HG03135 (cell line): ENCODE results near the gene SMYD5.

ENCODE experiments used
- ATAC-seq: cut with Tn5 transposase; IDR thresholded peaks from one replicate; pipeline ENCODE4 v1.9.1; 2021; ENCODE audit warnings: mild to moderate bottlenecking, moderate library complexity; ENCODE audit not compliant: unreplicated experiment

Gene SMYD5

DNA sequence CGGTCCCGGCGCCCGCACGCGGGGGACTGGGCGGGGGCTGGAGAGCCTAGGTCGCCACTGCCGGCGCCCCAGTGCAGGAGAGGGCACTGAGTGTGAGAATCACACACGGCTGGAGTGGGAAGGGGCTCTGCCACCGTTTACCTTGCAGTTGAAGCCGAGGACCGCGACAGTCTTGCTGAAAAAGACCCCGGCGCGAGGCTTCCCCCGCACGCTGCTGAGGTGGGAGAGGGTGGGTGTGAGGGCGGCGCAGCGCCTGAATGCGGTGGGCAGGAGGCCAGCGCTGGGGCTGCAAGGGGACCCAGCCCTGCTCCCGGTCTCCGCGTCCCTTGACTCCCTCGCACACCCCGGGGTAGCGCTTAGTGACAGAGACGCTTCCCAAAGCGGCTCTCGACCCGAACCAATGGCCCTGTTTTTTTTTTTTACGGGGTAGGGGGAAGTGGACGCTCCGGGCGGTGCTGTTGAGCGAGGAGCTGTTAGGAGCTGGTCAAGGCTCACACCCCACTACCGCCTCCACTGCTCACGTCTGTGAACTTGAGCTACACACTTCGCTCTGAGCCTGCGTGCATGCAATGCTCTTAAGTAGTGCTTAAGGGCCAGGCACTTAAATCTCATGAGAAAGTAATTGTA, 10.9 kb upstream of the SMYD5 start:
- ATAC-seq = no peak

- ATAC-seq = no peak
Observed at GRCh38 chr2:73205611-73206010, 8.4 kb upstream of the SMYD5 start.

DNA sequence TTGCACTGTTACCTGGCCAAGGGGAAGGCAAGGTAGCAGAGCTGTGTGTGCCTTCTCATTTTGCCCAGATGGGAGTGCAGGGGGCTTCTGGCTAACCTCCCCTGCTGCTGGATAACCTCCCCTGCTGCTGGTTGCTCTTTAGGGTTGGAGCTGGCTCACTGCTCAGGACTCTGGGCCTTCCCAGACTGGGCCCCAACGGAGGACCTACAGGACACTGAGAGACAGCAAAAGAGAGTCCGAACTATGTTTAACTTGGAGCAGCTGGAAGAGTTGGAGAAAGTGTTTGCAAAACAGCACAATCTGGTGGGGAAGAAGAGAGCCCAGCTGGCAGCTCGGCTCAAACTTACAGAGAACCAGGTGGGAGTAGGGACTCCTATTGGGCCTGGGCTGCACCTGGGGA, 5.8 kb upstream of the SMYD5 start:
- ATAC-seq = no peak

DNA sequence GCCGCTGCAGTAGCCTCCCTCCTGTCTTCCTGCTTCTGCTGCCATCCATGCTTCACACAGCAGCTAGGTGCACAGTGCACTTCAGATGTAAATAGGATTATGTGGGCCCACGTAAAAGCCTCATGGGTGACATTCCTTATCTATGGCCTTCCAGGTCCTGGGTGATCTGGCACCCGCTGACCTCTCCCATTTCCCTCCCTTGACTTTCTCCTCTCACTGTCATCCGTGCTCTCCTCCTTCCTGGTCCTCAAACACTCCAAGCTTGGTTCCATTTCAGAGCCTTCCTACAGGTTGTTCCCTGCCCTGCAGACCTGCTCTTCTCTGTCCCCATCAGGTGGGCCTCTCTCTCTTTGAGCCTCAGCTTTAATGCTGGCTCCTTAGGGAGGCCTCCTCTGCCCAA, 4.0 kb upstream of the SMYD5 start:
- ATAC-seq = no peak

GRCh38 chr2:73210696-73211095, 3.3 kb upstream of the SMYD5 start:
- ATAC-seq = no peak

DNA sequence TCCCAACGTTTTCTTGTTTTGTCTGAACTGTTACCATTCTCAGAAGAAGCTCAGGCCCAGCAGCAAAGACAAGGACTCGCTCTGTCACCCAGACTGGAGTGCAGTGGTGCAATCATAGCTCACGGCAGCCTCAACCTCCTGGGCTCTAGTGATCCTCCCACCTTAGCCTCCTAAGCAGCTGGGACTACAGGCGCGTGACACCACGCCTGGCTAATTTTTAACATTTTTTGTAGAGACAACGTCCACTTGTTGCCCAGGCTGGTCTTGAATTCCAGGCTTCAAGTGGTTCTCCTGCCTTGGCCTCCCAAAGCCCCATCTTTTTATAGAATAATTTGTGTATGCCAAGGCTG, 2.0 kb upstream of the SMYD5 start:
- no peak for ATAC-seq

GRCh38 chr2:73212448-73213176, 1.4 kb upstream of the SMYD5 start:
- peak; percentile 68 for ATAC-seq

DNA sequence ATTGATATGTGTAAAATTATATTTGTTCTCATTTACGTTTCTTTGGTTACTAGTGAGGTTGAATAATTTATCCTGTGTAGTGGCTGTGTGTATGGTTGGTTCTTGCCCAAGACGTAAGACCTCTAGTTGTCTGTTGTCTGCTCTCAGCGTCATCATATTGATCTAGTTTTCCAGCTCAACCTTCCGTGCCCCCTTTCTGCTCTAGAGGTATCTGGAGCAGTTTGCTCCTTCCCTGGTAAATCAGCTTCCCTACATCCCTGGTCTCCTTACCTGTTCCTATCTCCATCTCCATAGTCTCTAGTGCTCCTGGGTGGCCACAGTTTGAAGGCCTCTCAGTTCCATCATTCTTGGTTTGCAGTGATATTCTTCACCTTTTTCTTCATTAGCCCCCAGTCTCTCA, 1.2 kb downstream of the SMYD5 start:
- no peak for ATAC-seq

DNA sequence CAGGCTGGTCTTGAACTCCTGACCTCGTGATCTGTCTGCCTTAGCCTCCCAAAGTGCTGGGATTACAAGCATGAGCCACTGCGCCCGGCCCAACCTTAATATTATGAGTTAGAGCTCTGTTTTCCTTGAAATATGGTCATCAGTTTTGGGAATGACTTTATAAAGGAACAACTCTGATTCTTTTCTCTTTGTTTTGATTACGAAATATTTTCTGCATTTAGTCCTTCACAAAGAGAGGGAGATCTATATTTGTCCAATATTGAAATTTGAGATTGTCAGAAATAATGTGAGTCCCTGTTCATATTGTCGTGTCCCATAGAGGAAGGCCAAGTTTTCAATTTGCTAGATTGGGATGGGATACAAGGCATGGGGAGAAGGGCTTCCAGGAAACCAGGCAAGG, 3.1 kb downstream of the SMYD5 start:
- no peak for ATAC-seq

DNA sequence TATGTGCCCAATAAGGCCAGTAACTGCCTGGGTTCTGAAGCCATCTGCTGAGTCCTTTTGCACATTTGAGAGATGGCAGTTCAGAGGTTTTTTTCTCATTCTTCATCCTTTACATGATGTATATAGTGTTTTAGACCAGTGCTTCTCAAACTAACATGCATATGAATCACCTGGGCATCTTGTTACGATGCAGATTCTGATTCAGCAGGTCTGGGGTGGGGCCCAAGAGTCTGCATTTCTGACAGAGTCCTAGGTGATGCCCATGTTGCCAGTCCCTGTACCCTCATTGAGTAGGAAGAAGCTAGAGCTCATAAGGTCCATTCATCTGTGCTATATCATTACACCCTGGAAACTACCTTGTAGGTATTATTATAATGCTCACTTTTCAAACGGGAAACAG, 3.8 kb downstream of the SMYD5 start:
- no peak for ATAC-seq

DNA sequence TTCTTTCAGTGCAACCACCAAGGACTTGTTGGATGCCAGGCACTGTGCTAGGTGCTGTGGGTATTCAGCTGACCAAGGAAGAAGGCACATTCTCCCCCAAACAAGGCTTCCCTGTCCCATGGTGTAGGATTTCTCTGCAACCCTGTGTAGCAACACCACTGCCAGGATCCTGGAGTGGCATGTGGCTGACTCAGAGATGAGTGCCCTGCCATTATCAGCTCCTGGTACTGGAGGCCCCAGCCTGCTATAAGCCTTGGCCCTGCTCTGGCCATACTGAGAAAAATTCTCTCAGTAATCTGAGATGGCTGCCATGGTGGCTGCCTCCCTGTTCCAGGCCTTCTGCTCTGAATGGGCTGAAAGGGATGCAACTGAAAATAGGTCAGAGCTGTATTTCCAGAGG, 4.3 kb downstream of the SMYD5 start:
- ATAC-seq = no peak

DNA sequence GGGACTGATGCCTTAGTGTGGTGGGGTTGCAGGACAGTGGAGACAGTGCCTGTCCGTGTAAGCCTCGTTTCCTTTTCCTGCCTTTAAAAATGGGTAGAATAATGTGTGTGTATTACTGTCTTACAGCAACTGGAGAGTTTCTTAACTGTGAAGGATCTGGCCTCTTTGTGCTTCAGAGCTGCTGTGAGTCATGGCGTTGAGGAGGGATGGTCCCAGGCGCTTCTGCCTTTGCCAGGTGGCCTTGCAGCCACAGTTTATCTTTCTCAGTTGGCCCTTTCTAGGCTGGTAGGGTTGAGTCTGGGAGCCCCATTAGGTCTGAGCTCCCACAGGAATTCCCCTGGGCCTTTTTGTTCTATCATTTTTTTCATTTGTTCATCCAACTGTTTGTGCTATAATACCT, 9.8 kb downstream of the SMYD5 start:
- no peak for ATAC-seq

DNA sequence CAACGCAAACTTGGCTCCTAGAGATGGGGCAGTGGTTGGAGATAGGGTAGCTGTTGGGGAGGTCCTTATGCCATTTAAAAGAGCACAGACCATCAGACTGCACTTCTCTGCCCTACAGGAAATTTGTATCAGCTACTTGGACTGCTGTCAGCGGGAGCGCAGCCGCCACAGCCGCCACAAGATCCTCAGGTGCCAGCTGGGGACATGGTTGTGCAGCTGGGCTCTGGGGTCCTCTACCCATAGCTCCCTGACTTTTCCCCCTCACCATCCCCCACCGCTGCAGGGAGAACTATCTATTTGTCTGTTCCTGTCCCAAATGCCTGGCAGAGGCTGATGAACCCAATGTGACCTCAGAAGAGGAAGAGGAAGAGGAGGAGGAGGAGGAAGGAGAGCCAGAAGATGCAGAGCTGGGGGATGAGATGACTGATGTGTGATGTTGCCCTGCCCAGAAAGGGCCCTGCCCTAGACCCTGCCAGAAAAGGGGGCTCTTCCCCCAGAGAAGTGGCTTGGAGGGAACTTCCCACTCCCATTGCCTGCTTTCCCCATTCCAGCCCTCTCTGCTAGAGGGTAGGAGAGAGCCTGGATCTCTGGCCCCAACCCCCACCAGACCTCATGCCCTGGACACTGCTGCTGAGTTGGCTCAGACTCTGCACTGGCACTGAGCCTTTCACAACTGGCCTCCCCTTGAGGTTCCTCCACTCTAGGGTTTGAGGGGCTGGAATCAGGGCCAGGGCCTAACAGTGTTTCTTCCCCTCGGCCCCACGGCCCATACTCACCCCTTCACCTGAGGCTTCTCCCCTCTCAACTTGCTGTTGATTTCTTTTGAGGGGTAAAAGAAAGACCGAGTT, 11.7 kb downstream of the SMYD5 start:
- ATAC-seq = no peak

DNA sequence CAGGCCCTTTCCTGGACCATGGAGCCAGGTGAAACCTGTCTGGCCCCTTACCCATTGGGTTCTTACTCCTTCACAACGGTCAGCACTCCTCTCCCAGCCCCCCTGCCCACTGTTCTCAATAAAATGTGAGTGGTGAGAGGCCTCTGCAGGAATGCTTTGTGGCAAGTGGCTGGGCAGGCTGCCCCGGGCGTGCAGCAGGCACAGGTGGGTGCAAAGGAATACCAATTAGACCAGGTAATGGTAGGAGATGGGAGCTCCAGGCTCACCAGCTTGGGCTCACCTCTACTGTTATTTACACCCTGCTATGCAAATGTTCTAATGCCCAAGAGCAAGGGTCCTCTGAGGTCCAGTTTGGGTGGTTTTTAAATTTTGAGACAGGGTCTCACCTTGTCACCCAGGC, 13.0 kb downstream of the SMYD5 start:
- no peak for ATAC-seq

GRCh38 chr2:73228631-73229030, 14.6 kb downstream of the SMYD5 start:
- no peak for ATAC-seq

DNA sequence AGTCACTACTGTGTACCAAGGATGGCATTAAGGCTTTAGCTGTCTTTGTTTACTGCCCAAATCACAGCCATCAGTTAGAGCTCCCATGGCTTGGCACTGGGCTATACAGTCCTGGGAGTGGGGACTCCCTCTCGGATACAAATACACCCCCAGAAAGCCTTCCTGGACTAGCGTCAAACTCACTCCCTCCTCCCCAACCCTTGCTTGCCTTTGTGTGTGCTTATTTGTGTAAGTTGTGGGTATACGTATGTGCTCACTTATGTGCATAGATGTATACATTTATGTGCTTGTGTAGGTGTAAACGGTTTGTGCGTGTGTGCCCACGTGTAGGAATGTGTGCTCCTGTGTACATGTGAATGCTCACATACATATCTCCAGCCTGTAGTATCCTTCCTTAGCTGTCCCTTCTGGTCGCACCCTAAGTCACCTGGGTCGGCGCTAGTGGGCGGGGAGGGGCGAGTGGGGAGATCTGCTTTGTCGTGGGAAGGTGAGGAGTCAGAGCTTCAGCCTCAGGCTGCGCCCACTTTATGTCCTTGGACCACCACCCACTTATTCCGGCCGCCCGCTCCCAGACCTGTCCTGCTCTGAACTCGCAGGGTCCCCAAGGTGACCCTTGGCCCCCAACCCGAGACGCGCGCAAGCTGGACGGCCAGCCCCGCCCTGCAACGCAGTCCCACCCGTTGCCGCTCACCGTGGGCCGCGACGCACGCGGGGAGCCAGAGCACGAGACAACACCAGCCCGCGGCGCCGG, 18.5 kb downstream of the SMYD5 start:
- ATAC-seq = peak; percentile 8

- peak; percentile 86 for ATAC-seq
Observed at GRCh38 chr2:73233154-73233931, 19.3 kb downstream of the SMYD5 start, which contains the start of gene PRADC1. PRADC1 (minus strand) TSS chr2:73233239; CDS start chr2:73233160, 79 bp downstream.

DNA sequence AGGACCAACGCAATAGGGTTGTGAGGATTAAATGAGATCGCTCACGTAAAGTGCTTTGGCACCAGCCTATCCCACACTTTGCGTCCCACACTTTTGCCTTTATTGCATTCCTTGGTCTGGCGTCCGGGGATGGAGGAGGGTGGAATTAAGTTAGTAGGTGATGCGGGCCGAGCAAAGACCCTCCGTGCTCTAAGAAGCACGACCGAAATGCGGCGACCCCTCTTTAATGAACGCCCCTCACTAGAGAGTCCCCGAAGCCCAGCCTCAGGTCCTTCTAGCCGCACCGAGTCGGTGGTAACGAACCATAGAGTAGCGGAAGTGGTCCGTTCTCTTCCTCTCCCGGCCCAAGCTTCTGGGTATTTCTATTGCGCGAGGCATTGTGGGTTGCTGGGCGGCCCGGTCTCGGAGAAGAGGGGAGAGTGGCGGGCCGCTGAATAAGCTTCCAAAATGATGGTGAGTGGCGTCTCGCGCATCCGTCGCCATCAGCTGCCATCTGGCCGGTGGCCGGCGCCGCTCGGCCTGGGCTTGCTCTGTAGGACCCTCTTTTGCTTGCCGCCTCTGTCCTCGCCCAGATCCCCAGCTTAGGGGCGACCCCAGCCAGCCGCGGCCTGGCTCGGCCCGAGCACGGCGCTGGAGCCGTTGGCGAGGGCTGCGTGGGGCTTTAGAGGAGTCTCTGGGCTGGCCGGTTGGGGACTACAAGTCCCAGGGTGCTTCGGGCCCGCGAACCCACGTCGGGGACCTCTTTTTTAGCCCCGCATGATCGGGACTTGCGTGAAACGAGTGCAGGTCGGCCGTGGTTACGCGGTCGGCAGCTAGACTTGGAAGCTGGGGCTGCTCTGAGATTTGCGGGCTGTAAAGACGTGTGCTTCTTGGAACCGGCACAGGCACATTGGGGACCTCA, 20.1 kb downstream of the SMYD5 start, which contains the start of gene CCT7:
Gene CCT7, plus strand, starts transcription at position 377 of the 901 bp plus-strand sequence. Its CDS starts 71 bp downstream, at position 448.
- ATAC-seq = peak; percentile 61

GRCh38 chr2:73235315-73236028, 21.4 kb downstream of the SMYD5 start:
- no peak for ATAC-seq
